ENCODE data around the gene PRKCA. TPM values are rescaled to one million over a fixed set of nuclear protein-coding genes. Genes with fewer than 3 reads are reported as not detected.
A peak's percentile ranks its signal among the peaks of the same experiment; 100 is the strongest.

PRKCA gene
- total and polyA plus RNA-seq, 3 experiments from 2014 or later, result 1.8 to 74.1 (median 73.9) TPM

DNA sequence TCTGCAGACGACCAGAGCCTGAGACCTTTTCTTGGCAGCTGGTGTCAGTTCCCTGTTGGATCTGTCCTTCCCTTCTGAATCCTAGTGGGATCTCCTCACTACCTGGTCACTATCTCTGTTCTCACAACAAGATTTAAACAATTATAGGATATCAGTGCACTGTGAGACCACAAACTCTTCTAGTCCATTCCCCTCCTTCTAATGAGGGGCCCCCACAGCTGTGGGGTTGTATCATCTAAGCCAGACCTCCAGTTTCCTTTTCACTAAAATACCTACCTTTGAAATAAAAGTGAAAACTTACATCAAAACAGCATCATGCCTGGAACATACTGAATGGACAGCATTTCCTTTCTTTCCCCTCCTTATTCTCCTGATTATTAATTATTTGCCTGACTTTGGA is 233.2 kb downstream of the PRKCA start:
- H3K36me3 Mint-ChIP-seq, result peaks cover 0 to 5% (median 0%) of the 10 kb centered on the region in 3 donors
- Histone ChIP-seq H3K27ac (ENCODE audit: low read depth, low read length) (no peak overlapping the region), H3K9me3 (ENCODE audit: low read length) (no peaks in the 10 kb centered on the region), H3K27me3 (ENCODE audit: insufficient read depth, low read length, poor library complexity, severe bottlenecking) (no peaks in the 10 kb centered on the region), H3K4me3 (ENCODE audit: low read length) (no peak overlapping the region), H3K36me3 (ENCODE audit: insufficient read depth, low read length) (no peaks in the 10 kb centered on the region), H3K4me1 (ENCODE audit: insufficient read depth, low read length) (peaks cover 25% of the 10 kb centered on the region)
- no peak overlapping the region for H3K4me3 Mint-ChIP-seq
- H3K27me3 Mint-ChIP-seq, result no peaks in the 10 kb centered on the region
- ChIA-PET CTCF (no interaction called here), POLR2A (no interaction called here)
- H3K9me3 Mint-ChIP-seq, result no peaks in the 10 kb centered on the region
- H3K27ac Mint-ChIP-seq, result no peak overlapping the region
- no peak for DNase-seq
- peaks cover 10 to 44% (median 34%) of the 10 kb centered on the region in 3 donors for H3K4me1 Mint-ChIP-seq

GRCh38 chr17:66537502-66537901 is 235.1 kb downstream of the PRKCA start:
- H3K4me1 Mint-ChIP-seq, result peaks cover 29 to 62% (median 53%) of the 10 kb centered on the region in 3 donors
- Histone ChIP-seq H3K4me3 (ENCODE audit: low read length) (no peak overlapping the region), H3K36me3 (ENCODE audit: insufficient read depth, low read length) (no peaks in the 10 kb centered on the region), H3K9me3 (ENCODE audit: low read length) (no peaks in the 10 kb centered on the region), H3K4me1 (ENCODE audit: insufficient read depth, low read length) (peaks cover 43% of the 10 kb centered on the region), H3K27me3 (ENCODE audit: insufficient read depth, low read length, poor library complexity, severe bottlenecking) (no peaks in the 10 kb centered on the region), H3K27ac (ENCODE audit: low read depth, low read length) (no peak overlapping the region)
- H3K27ac Mint-ChIP-seq, result no peak overlapping the region
- H3K36me3 Mint-ChIP-seq, result no peaks in the 10 kb centered on the region
- ChIA-PET POLR2A (no interaction called here), CTCF (interaction anchor here (1.6 kb wide), 1 partner anchor 29 kb away, joined by 4 read pairs; no protein-coding TSS in a partner anchor)
- H3K9me3 Mint-ChIP-seq, result no peaks in the 10 kb centered on the region
- H3K27me3 Mint-ChIP-seq, result no peaks in the 10 kb centered on the region
- no peak overlapping the region for H3K4me3 Mint-ChIP-seq
- DNase-seq, result no peak

GRCh38 chr17:66538776-66539175 is 236.4 kb downstream of the PRKCA start:
- DNase-seq, result no peak
- peaks cover 41 to 74% (median 65%) of the 10 kb centered on the region in 3 donors for H3K4me1 Mint-ChIP-seq
- no peaks in the 10 kb centered on the region for H3K9me3 ChIP-seq (ENCODE audit: low read length)
- no peaks in the 10 kb centered on the region for H3K9me3 Mint-ChIP-seq
- H3K27ac Mint-ChIP-seq, result peak overlapping the region in 1 of 8 donors; percentile 27
- no peaks in the 10 kb centered on the region for H3K27me3 ChIP-seq (ENCODE audit: insufficient read depth, low read length, poor library complexity, severe bottlenecking)
- H3K4me1 ChIP-seq (ENCODE audit: insufficient read depth, low read length), result peaks cover 54% of the 10 kb centered on the region
- no peaks in the 10 kb centered on the region for H3K36me3 Mint-ChIP-seq
- ChIA-PET CTCF (interaction anchor here (1.6 kb wide), 1 partner anchor 28 kb away, joined by 4 read pairs; no protein-coding TSS in a partner anchor), POLR2A (no interaction called here)
- no peak overlapping the region for H3K27ac ChIP-seq (ENCODE audit: low read depth, low read length)
- H3K27me3 Mint-ChIP-seq, result no peaks in the 10 kb centered on the region
- no peak overlapping the region for H3K4me3 Mint-ChIP-seq
- H3K4me3 ChIP-seq (ENCODE audit: low read length), result no peak overlapping the region
- H3K36me3 ChIP-seq (ENCODE audit: insufficient read depth, low read length), result no peaks in the 10 kb centered on the region

DNA sequence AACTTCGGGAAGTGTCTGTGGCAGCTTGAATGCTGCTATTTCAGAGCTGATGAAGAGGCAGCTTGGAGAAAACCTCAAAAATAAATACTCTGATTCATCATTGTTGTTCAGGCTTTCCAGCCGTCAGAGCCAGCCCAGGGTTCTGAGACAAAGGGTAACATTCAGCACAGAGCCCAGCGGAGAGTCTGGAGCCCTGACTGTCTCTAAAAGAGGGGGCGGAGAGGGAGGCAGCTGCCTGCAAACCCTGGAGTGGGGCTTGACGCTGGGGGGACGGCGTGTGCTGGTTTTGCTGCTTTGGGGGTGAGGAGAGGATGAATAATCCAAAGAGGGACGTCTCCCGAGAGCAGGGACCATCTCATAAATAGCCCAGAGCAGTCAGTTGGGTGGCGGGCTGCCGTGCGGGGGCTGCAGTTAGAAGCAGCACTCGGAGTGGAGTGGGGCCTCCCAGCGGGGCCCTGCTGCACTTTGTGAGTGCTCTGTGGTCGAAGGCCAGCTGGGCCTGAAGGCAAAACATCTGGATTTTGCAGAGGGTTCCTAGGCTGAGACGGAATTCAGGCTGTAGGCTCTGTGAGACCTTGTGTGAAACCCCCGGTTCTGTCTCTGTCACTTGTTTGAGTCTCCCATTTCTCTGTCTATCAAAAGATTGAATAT is 237.8 kb downstream of the PRKCA start:
- peak overlapping the region in 1 of 7 donors; percentile 26 for H3K4me3 Mint-ChIP-seq
- Histone ChIP-seq H3K27ac (ENCODE audit: low read depth, low read length) (no peak overlapping the region), H3K9me3 (ENCODE audit: low read length) (no peaks in the 10 kb centered on the region), H3K36me3 (ENCODE audit: insufficient read depth, low read length) (no peaks in the 10 kb centered on the region), H3K4me1 (ENCODE audit: insufficient read depth, low read length) (peaks cover 50% of the 10 kb centered on the region), H3K27me3 (ENCODE audit: insufficient read depth, low read length, poor library complexity, severe bottlenecking) (no peaks in the 10 kb centered on the region), H3K4me3 (ENCODE audit: low read length) (no peak overlapping the region)
- CTCF ChIA-PET, result interaction anchor here (0.9 kb wide), 1 partner anchor 27 kb away, joined by 3 read pairs; no protein-coding TSS in a partner anchor
- no peaks in the 10 kb centered on the region for H3K27me3 Mint-ChIP-seq
- POLR2A ChIA-PET, result no interaction called here
- no peaks in the 10 kb centered on the region for H3K9me3 Mint-ChIP-seq
- H3K36me3 Mint-ChIP-seq, result no peaks in the 10 kb centered on the region
- peak overlapping the region in 1 of 8 donors; percentile 18 for H3K27ac Mint-ChIP-seq
- no peak for DNase-seq
- H3K4me1 Mint-ChIP-seq, result peaks cover 39 to 63% (median 56%) of the 10 kb centered on the region in 3 donors

DNA sequence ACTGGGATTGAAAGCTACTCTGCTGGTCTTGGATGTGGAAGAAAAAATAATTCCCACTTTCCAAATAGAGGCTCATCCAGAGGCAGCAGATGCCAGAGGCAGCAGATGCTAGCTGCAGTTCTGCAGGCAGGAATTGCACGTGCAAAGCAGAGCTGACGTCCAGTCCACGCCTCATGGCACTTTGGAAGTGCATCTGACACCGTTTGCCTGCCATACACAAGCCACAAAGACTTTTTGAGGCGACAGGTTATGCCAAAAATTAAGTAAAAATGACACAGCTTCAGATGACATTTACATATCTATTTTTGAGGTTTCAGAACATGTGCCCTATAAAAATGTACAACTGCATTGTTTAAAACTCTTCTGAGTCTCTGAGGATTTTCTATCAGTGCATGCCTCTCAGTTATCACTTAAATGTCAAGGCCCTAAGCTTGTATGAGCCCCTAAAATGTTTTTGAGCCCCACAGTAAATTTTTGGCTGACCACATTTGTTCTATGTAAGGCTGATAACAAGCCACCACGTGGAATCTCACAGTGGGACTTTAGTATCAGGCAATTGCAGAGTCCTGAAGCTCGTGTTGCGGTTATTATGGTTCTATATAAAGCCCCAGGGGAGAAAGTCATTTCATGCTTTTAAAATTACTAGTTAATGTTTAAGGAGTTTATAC is 239.2 kb downstream of the PRKCA start:
- Mint-ChIP-seq H3K4me1 (peaks cover 39 to 62% (median 50%) of the 10 kb centered on the region in 3 donors), H3K9me3 (peaks cover 0 to 4% (median 0%) of the 10 kb centered on the region in 5 donors), H3K27ac (peak overlapping the region in 5 of 8 donors; percentile 36 to 85 (median 49)), H3K27me3 (no peaks in the 10 kb centered on the region), H3K4me3 (peak overlapping the region in 3 of 7 donors; percentile 13 to 37 (median 15)), H3K36me3 (peaks cover 0 to 13% (median 2%) of the 10 kb centered on the region in 3 donors)
- Histone ChIP-seq H3K27me3 (ENCODE audit: insufficient read depth, low read length, poor library complexity, severe bottlenecking) (no peaks in the 10 kb centered on the region), H3K27ac (ENCODE audit: low read depth, low read length) (no peak overlapping the region), H3K4me3 (ENCODE audit: low read length) (no peak overlapping the region), H3K36me3 (ENCODE audit: insufficient read depth, low read length) (no peaks in the 10 kb centered on the region), H3K4me1 (ENCODE audit: insufficient read depth, low read length) (peaks cover 50% of the 10 kb centered on the region), H3K9me3 (ENCODE audit: low read length) (no peaks in the 10 kb centered on the region)
- ChIA-PET CTCF (interaction anchor here (1.4 kb wide), 1 partner anchor 8 kb away, joined by 3 read pairs; no protein-coding TSS in a partner anchor), POLR2A (no interaction called here)
- no peak for DNase-seq

DNA sequence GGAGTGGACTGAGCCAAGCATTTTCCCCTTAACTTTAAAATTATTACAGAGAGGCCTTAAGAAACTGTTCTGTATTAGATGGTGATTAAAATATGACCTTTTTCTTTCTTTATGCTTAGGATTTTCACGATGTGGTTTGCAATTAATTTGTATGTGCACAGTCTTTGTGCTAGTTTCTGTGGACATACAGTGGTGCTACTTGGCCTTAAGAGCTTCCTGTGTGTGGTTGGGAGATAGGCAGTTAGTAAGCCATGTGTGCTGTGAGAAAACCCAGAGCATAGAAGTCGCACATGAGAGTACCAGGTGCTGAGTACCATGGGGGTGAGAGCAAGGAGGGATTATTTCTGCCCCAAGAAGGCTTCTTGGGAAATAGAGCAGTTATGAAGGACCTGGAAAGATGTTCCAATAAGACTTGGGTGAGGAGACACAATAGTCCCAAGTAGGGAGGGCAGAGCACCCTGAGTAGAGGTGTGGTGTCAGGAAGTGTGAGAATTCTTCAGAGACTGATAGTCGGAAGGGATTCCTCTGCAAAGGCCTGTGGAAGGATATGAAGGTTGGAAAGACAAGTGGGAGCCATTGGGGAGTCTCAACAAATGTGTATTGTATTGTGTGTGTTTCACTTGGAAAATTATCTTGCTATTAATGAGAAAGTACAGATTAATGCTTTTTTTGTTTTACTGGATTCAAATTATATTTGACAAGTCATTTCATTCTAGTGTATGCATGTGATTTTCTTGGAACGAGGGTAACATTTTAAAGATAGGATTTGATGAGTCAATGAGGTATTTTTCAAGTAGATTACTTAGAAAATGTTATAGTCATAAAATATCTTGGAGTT is 239.9 kb downstream of the PRKCA start:
- POLR2A ChIA-PET, result no interaction called here
- CTCF ChIA-PET, result interaction anchor here (1.4 kb wide), 1 partner anchor 9 kb away, joined by 3 read pairs; no protein-coding TSS in a partner anchor
- no peak overlapping the region for H3K27ac ChIP-seq (ENCODE audit: low read depth, low read length)

GRCh38 chr17:66542967-66543520 is 240.6 kb downstream of the PRKCA start:
- Histone ChIP-seq H3K4me1 (ENCODE audit: insufficient read depth, low read length) (peaks cover 64% of the 10 kb centered on the region), H3K4me3 (ENCODE audit: low read length) (no peak overlapping the region), H3K27ac (ENCODE audit: low read depth, low read length) (no peak overlapping the region), H3K9me3 (ENCODE audit: low read length) (no peaks in the 10 kb centered on the region), H3K36me3 (ENCODE audit: insufficient read depth, low read length) (no peaks in the 10 kb centered on the region), H3K27me3 (ENCODE audit: insufficient read depth, low read length, poor library complexity, severe bottlenecking) (no peaks in the 10 kb centered on the region)
- ChIA-PET CTCF (no interaction called here), POLR2A (no interaction called here)
- H3K36me3 Mint-ChIP-seq, result peaks cover 0 to 13% (median 2%) of the 10 kb centered on the region in 3 donors
- peak overlapping the region in 7 of 8 donors; percentile 2 to 73 (median 35) for H3K27ac Mint-ChIP-seq
- peaks cover 0 to 4% (median 0%) of the 10 kb centered on the region in 5 donors for H3K9me3 Mint-ChIP-seq
- DNase-seq, result no peak
- peaks cover 53 to 74% (median 64%) of the 10 kb centered on the region in 3 donors for H3K4me1 Mint-ChIP-seq
- H3K27me3 Mint-ChIP-seq, result no peaks in the 10 kb centered on the region
- H3K4me3 Mint-ChIP-seq, result peak overlapping the region in 2 of 7 donors; percentile 8 to 64

More for the DNA sequence above, 239.9 kb downstream of the PRKCA start:
- Histone ChIP-seq H3K36me3 (ENCODE audit: insufficient read depth, low read length) (no peaks in the 10 kb centered on the region), H3K9me3 (ENCODE audit: low read length) (no peaks in the 10 kb centered on the region), H3K27me3 (ENCODE audit: insufficient read depth, low read length, poor library complexity, severe bottlenecking) (no peaks in the 10 kb centered on the region), H3K4me1 (ENCODE audit: insufficient read depth, low read length) (peaks cover 57% of the 10 kb centered on the region), H3K4me3 (ENCODE audit: low read length) (no peak overlapping the region)
- peaks cover 0 to 4% (median 0%) of the 10 kb centered on the region in 5 donors for H3K9me3 Mint-ChIP-seq
- peaks cover 0 to 13% (median 2%) of the 10 kb centered on the region in 3 donors for H3K36me3 Mint-ChIP-seq
- peaks cover 46 to 69% (median 57%) of the 10 kb centered on the region in 3 donors for H3K4me1 Mint-ChIP-seq
- H3K4me3 Mint-ChIP-seq, result peak overlapping the region in 6 of 7 donors; percentile 23 to 64 (median 42)
- no peaks in the 10 kb centered on the region for H3K27me3 Mint-ChIP-seq
- DNase-seq, result no peak
- H3K27ac Mint-ChIP-seq, result peak overlapping the region; percentile 7 to 94 (median 78)

Data from CD8-positive, alpha-beta memory T cell (primary cell).